Duodenal mucosa (tissue), 2 donors: ENCODE data around the gene ISG15.
"Not testable (repeated sequence)": the region's sequence is repeated elsewhere in the genome, so short reads cannot be mapped to it uniquely, and the experiment has no call there.

Experiments used
- H3K27ac ChIP-seq: one replicate; pipeline ENCODE4 v1.7.0; 2013; ENCODE audit warnings: low read depth, low read length
- H3K27me3 ChIP-seq, 2 donors: one replicate each; pipeline ENCODE4 v1.7.0; 2013; ENCODE audit warnings: low read length in 2 of 2, control low read depth in 1 of 2; ENCODE audit not compliant: insufficient read depth in 2 of 2, control insufficient read depth in 1 of 2
- H3K36me3 ChIP-seq, 2 donors: one replicate each; pipeline ENCODE4 v1.7.0; 2013; ENCODE audit warnings: low read length in 2 of 2, control low read depth in 1 of 2; ENCODE audit not compliant: insufficient read depth in 2 of 2, control insufficient read depth in 1 of 2
- H3K4me1 ChIP-seq, 2 donors: one replicate each; pipeline ENCODE4 v1.7.0; 2013; ENCODE audit warnings: low read length in 2 of 2, control low read depth in 1 of 2; ENCODE audit not compliant: insufficient read depth in 2 of 2, control insufficient read depth in 1 of 2
- H3K4me3 ChIP-seq, 2 donors: one replicate each; pipeline ENCODE4 v1.7.0; 2013; ENCODE audit warnings: low read length in 2 of 2, low read depth in 1 of 2
- H3K9ac ChIP-seq, 2 donors: one replicate each; pipeline ENCODE4 v1.7.0; 2013; ENCODE audit warnings: low read length in 2 of 2, low read depth in 1 of 2
- H3K9me3 ChIP-seq, 2 donors: one replicate each; pipeline ENCODE4 v1.7.0; 2013; ENCODE audit warnings: low read length in 2 of 2, control low read depth in 1 of 2; ENCODE audit not compliant: control insufficient read depth in 1 of 2

Gene ISG15

DNA sequence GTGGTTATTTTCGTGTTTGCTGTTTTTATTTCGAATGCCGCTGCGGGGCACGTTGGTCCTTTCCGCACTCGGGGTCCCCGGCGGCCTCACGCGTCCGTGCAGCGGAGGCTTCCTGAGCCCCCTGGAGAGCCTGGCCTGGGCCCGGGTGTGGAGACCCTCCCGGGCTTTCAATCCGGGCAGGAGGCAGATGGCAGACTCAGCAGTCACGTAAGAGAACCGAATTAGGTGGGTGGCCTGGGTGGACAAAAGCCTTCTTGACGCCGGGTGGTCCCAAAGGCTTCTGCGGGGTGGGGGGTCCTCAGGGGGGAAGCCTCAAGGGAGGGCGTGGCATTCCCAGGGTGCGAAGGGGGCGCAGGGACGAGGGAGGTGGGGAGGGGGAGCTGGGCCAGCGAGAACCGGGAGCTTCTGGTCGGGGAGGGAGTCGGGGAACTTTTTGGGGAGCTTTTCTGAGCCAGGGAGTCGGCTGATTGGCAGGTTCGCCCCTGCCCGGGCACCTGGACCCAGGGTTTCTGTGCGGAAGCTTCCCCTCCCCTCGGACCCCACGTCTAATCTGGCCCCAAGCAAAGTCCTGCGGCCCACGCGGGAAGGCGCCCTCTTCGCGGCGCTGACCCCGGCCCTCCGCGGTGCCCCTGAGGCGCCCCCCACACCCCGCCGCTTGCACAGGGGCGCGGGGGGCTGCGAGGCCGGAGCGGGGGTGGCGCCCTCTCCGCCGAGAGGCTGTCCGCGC, 12.1 kb upstream of the ISG15 start:
- Histone ChIP-seq H3K4me3 (peak overlapping the region; percentile 61 to 62), H3K27ac (peak overlapping the region; percentile 10), H3K9me3 (no peaks in the 10 kb centered on the region), H3K4me1 (peaks cover 18 to 25% of the 10 kb centered on the region in 2 donors), H3K36me3 (no peaks in the 10 kb centered on the region), H3K27me3 (peaks cover 35 to 58% of the 10 kb centered on the region in 2 donors), H3K9ac (peak overlapping the region in 1 of 2 donors; percentile 54)

DNA sequence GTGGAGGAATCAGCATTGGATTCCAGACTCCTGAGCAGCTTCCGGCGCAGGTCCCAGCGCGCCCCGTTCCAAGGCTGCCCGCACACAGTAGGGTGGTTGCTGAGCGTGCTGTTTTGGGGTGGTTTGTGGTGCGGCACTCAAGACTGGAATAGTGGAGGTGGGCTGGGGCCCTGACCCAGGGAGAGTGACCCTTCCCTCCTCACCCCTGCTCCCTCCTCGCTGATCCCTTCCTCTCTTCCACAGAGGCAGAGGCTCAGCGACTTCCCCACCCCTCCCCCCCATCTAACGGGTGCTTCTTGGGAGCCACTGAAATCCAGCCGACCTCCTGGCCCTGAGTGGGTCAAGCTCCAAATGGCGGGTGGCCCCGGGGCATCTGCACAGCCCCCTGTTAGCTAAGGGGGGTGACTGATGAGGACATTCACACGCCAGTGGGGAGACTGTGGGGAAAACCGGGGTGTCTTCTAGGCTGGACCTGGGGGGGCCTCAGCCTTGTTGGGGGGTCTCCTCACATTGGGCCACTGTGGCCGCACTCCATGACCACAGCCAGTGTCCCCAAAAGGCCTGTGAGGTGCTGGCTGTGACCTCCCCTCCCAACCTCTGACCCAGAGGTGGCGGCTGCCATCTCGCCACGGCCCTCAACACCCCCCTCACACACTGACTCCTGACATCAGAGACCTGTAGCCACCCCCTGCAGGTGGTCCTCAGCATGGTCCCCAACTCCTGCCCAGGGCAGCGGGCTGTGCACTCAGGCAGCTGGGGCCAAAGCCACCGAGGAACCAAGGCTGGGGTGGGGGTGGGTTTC, 9.5 kb upstream of the ISG15 start:
- Histone ChIP-seq H3K4me3 (no peak overlapping the region), H3K36me3 (no peaks in the 10 kb centered on the region), H3K9me3 (no peaks in the 10 kb centered on the region), H3K27ac (no peak overlapping the region), H3K9ac (no peak overlapping the region), H3K27me3 (peaks cover 27 to 48% of the 10 kb centered on the region in 2 donors), H3K4me1 (peaks cover 18 to 32% of the 10 kb centered on the region in 2 donors)

DNA sequence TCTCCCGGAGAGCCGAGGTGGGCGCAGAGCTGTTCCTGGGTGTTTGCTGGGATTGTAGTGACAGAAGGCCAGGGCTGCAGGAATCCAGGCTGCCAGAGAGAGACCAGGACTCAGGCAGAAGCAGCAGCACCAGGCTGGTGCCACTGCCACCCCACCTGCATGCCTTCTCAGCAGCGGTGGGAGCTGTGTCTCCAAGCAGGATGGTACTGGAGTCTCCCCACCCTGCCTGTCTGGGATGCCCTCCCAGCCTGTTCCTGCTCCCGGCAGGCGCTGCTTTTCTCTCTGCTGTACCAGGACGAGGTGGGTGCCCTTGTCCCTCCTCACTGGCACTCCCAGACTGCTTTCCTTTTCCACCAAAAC, 8.9 kb upstream of the ISG15 start:
- peaks cover 18 to 32% of the 10 kb centered on the region in 2 donors for H3K4me1 ChIP-seq
- H3K27me3 ChIP-seq, result peaks cover 27 to 48% of the 10 kb centered on the region in 2 donors
- no peak overlapping the region for H3K4me3 ChIP-seq
- no peaks in the 10 kb centered on the region for H3K9me3 ChIP-seq
- no peak overlapping the region for H3K27ac ChIP-seq
- no peaks in the 10 kb centered on the region for H3K36me3 ChIP-seq
- peak overlapping the region in 1 of 2 donors; percentile 4 for H3K9ac ChIP-seq

- peak overlapping the region in 1 of 2 donors; percentile 22 for H3K4me3 ChIP-seq
- no peaks in the 10 kb centered on the region for H3K9me3 ChIP-seq
- no peaks in the 10 kb centered on the region for H3K36me3 ChIP-seq
- peaks cover 18 to 32% of the 10 kb centered on the region in 2 donors for H3K4me1 ChIP-seq
- peaks cover 27 to 48% of the 10 kb centered on the region in 2 donors for H3K27me3 ChIP-seq
- peak overlapping the region in 1 of 2 donors; percentile 4 for H3K9ac ChIP-seq
- H3K27ac ChIP-seq, result peak overlapping the region; percentile 20
Observed at GRCh38 chr1:1004780-1005697, 8.3 kb upstream of the ISG15 start.

- Histone ChIP-seq H3K27me3 (peaks cover 24 to 44% of the 10 kb centered on the region in 2 donors), H3K4me3 (peak overlapping the region; percentile 28 to 35), H3K9ac (peak overlapping the region in 1 of 2 donors; percentile 54), H3K4me1 (peaks cover 15 to 32% of the 10 kb centered on the region in 2 donors), H3K9me3 (no peaks in the 10 kb centered on the region), H3K36me3 (no peaks in the 10 kb centered on the region), H3K27ac (peak overlapping the region; percentile 51)
Observed at GRCh38 chr1:1005774-1006304, 7.5 kb upstream of the ISG15 start.

- Histone ChIP-seq H3K4me1 (peaks cover 11 to 27% of the 10 kb centered on the region in 2 donors), H3K9ac (peak overlapping the region in 1 of 2 donors; percentile 54), H3K9me3 (no peaks in the 10 kb centered on the region), H3K27ac (peak overlapping the region; percentile 51), H3K4me3 (peak overlapping the region; percentile 28 to 35), H3K36me3 (no peaks in the 10 kb centered on the region), H3K27me3 (peaks cover 17 to 38% of the 10 kb centered on the region in 2 donors)
Observed at GRCh38 chr1:1006305-1007159, 6.8 kb upstream of the ISG15 start.

- not testable (repeated sequence) for H3K27ac ChIP-seq, H3K36me3 ChIP-seq, H3K9ac ChIP-seq, H3K4me3 ChIP-seq, H3K9me3 ChIP-seq
- Histone ChIP-seq H3K27me3 (peaks cover under 1 to 15% of the 10 kb centered on the region in 2 donors), H3K4me1 (peaks cover 12 to 31% of the 10 kb centered on the region in 2 donors)
Observed at GRCh38 chr1:1010131-1010530, 3.2 kb upstream of the ISG15 start.

- Histone ChIP-seq H3K4me1 (peaks cover 6 to 18% of the 10 kb centered on the region in 2 donors), H3K4me3 (no peak overlapping the region), H3K9ac (no peak overlapping the region), H3K36me3 (no peaks in the 10 kb centered on the region), H3K27me3 (peaks cover 0 to 5% of the 10 kb centered on the region in 2 donors), H3K27ac (no peak overlapping the region), H3K9me3 (no peaks in the 10 kb centered on the region)
Observed at GRCh38 chr1:1011396-1011949, 1.8 kb upstream of the ISG15 start.

DNA sequence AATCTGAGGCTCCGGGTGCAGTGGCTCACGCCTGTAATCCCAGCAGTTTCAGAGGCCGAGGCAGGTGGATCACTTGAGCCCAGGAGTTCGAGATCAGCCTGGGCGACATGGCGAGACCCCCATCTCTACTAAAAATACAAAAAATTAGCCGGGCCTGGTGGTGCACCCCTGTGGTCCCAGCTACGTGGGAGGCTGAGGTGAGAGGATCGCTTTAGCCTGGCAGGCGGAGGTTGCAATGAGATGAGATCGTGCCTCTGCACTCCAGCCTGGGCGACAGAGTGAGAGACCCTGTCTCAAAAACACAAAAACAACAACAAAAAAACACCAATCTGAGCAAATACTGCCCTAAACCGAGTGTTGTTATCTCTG, 577 bp upstream of the ISG15 start:
- peak overlapping the region; percentile 90 to 93 for H3K9ac ChIP-seq
- H3K9me3 ChIP-seq, H3K27me3 ChIP-seq, H3K36me3 ChIP-seq: not testable (repeated sequence)
- H3K27ac ChIP-seq, result peak overlapping the region; percentile 60
- peak overlapping the region; percentile 65 to 77 for H3K4me3 ChIP-seq
- H3K4me1 ChIP-seq, result peaks cover 6 to 13% of the 10 kb centered on the region in 2 donors
